Uterus (tissue), 2 donors: Measurements from ENCODE around the gene IGHMBP2.

Experiments
- POLR2A ChIP-seq, 2 donors: fragments of 450-650 bp; IDR thresholded peaks; one replicate each; pipeline ENCODE4 v1.6.1; 2016; ENCODE audit warnings: antibody characterized with exemption in 2 of 2, mild to moderate bottlenecking in 1 of 2, moderate library complexity in 1 of 2
- TF ChIP-seq, protein P1 (sequence below), 4 experiments: fragments of 200-600 bp in 2 of 4; fragments of 450-650 bp in 2 of 4; sonication (generic) in 2 of 4; IDR thresholded peaks; one replicate each; pipeline ENCODE4 v1.5.1; 2016 to 2019; ENCODE audit warnings: antibody characterized with exemption in 4 of 4, mild to moderate bottlenecking in 2 of 4, moderate library complexity in 1 of 4

DNA sequence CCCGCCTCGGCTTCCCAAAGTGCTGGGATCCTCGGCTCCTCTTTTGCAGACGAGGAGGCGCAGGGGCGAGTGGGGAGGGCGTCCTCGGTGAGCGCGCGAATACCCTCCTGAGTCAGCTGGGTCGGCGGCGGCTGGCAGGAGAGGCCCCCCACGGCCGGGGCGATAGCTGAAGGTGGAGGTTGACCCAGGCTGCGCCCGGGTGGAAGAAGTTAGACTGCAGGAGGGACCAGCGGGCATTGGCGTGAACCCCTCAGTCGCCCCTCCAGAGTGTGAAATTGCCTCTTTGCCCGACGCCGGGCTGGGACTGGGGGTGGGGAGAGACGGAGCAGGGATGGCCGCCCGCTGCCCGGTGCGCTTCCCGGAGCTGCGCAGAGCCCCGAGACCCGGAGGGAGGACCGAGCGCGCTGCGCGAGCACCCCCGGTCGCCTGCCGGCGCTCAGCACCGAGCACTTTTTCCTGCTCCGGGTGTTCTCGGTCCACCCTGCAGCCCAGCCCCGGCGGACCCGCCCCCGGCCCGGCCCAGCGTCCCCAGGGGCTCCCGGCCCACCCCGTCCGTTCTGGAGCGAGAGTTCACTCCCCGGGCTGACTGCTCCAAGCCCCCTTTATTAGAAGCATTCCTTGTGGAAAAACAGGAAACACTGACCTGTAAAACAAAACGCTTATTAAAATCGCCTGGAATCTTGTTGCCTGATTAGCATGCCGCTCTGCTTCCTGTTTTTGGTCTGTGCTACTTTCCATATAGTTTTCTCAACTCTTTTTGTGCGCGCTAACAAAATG lies 48.3 kb upstream of the IGHMBP2 start:
- TF ChIP-seq, protein P1, sequence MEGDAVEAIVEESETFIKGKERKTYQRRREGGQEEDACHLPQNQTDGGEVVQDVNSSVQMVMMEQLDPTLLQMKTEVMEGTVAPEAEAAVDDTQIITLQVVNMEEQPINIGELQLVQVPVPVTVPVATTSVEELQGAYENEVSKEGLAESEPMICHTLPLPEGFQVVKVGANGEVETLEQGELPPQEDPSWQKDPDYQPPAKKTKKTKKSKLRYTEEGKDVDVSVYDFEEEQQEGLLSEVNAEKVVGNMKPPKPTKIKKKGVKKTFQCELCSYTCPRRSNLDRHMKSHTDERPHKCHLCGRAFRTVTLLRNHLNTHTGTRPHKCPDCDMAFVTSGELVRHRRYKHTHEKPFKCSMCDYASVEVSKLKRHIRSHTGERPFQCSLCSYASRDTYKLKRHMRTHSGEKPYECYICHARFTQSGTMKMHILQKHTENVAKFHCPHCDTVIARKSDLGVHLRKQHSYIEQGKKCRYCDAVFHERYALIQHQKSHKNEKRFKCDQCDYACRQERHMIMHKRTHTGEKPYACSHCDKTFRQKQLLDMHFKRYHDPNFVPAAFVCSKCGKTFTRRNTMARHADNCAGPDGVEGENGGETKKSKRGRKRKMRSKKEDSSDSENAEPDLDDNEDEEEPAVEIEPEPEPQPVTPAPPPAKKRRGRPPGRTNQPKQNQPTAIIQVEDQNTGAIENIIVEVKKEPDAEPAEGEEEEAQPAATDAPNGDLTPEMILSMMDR (IDR thresholded peaks at IDR 0.05), result no peak
- no peak for TF ChIP-seq POLR2A (IDR thresholded peaks at IDR 0.05)
